HG03520 (cell line): ENCODE data around the gene USP22.

Experiments
- ATAC-seq: cut with Tn5 transposase; IDR thresholded peaks from one replicate; pipeline ENCODE4 v1.9.1; 2021; ENCODE audit warnings: mild to moderate bottlenecking, moderate library complexity; ENCODE audit not compliant: unreplicated experiment

The USP22 gene

GRCh38 chr17:21002309-21003006, 40.4 kb downstream of the USP22 start:
- no peak for ATAC-seq

- no peak for ATAC-seq
Observed at GRCh38 chr17:21001813-21002221, 41.0 kb downstream of the USP22 start.

- ATAC-seq: no peak
Observed at GRCh38 chr17:21001111-21001812, 41.5 kb downstream of the USP22 start.

- ATAC-seq: no peak
Observed at GRCh38 chr17:20999841-21000532, 42.8 kb downstream of the USP22 start.

- no peak for ATAC-seq
Observed at GRCh38 chr17:20999044-20999573, 43.7 kb downstream of the USP22 start.

GRCh38 chr17:20998571-20999043, 44.2 kb downstream of the USP22 start:
- ATAC-seq: no peak

GRCh38 chr17:20997711-20998570, 44.9 kb downstream of the USP22 start:
- no peak for ATAC-seq

GRCh38 chr17:20996724-20997615, 45.8 kb downstream of the USP22 start:
- ATAC-seq: no peak

GRCh38 chr17:20995873-20996723, 46.7 kb downstream of the USP22 start:
- ATAC-seq: no peak

- no peak for ATAC-seq
Observed at GRCh38 chr17:20995164-20995872, 47.5 kb downstream of the USP22 start.

GRCh38 chr17:20994779-20995149, 48.0 kb downstream of the USP22 start:
- no peak for ATAC-seq

- no peak for ATAC-seq
Observed at GRCh38 chr17:20993863-20994778, 48.7 kb downstream of the USP22 start.

GRCh38 chr17:20992987-20993862, 49.6 kb downstream of the USP22 start:
- no peak for ATAC-seq

- no peak for ATAC-seq
Observed at GRCh38 chr17:20992416-20992815, 50.4 kb downstream of the USP22 start.

- ATAC-seq: no peak
Observed at GRCh38 chr17:20991276-20992037, 51.4 kb downstream of the USP22 start.
